C4-2B (cell line): ENCODE measurements around the gene PRKACG.

Experiments
- ZFX ChIP-seq: fragments of 450-650 bp; IDR thresholded peaks from 2 replicates; pipeline ENCODE4 v1.6.1; 2017
- TF ChIP-seq, protein P1 (sequence below): fragments of 450-650 bp; conservative IDR thresholded peaks from 2 replicates; pipeline ENCODE4 v1.5.1; 2017; ENCODE audit warnings: mild to moderate bottlenecking

DNA sequence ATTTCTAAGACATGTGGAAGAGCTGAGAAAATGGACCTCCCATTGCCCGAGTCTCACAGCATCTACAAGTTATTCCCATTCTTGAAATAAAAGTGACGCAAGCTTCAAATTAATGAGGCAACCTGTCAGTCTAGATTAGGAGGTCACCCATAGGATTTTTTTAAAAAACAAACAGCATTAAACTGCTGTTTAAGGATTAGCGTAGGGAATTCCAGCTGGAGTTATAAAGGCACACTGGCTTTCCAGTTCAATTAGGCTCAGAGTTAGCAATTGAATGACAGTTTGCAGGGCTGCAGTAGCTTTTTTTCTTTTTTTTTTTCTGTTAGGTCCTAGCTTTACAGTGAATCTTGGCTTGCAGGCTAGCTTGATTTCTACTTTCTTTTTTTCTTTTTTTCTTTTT, 16.2 kb downstream of the PRKACG start:
- TF ChIP-seq, protein P1, sequence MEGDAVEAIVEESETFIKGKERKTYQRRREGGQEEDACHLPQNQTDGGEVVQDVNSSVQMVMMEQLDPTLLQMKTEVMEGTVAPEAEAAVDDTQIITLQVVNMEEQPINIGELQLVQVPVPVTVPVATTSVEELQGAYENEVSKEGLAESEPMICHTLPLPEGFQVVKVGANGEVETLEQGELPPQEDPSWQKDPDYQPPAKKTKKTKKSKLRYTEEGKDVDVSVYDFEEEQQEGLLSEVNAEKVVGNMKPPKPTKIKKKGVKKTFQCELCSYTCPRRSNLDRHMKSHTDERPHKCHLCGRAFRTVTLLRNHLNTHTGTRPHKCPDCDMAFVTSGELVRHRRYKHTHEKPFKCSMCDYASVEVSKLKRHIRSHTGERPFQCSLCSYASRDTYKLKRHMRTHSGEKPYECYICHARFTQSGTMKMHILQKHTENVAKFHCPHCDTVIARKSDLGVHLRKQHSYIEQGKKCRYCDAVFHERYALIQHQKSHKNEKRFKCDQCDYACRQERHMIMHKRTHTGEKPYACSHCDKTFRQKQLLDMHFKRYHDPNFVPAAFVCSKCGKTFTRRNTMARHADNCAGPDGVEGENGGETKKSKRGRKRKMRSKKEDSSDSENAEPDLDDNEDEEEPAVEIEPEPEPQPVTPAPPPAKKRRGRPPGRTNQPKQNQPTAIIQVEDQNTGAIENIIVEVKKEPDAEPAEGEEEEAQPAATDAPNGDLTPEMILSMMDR = no peak
- TF ChIP-seq ZFX = no peak
